HepG2 (cell line): Measurements from ENCODE around the gene SOX9. TPM values are rescaled to one million over a fixed set of nuclear protein-coding genes. Genes with fewer than 3 reads are reported as not detected.
A peak's percentile ranks its signal among the peaks of the same experiment; 100 is the strongest.

Source experiments
- ATF1 ChIP-seq: IDR thresholded peaks from 2 replicates; pipeline ENCODE4 v1.6.1; 2016; ENCODE audit warnings: mild to moderate bottlenecking, control low read depth
- FIP1L1 ChIP-seq: fragments of 200-400 bp; formaldehyde crosslinking; IDR thresholded peaks from 2 replicates; pipeline ENCODE4 v1.6.1; 2018; ENCODE audit warnings: low read depth, mild to moderate bottlenecking, low read length, moderate library complexity, borderline replicate concordance; ENCODE audit not compliant: insufficient read depth
- GABPB1 ChIP-seq: IDR thresholded peaks from 2 replicates; pipeline ENCODE4 v1.6.1; 2016; ENCODE audit warnings: mild to moderate bottlenecking, missing genetic modification reagents, moderate library complexity, missing compliant biosample characterization
- HNRNPLL ChIP-seq: fragments of 200-400 bp; formaldehyde crosslinking; IDR thresholded peaks from 2 replicates; pipeline ENCODE4 v1.6.1; 2017; ENCODE audit warnings: mild to moderate bottlenecking, low read depth, low read length; ENCODE audit not compliant: poor library complexity, severe bottlenecking
- JUNB ChIP-seq: sonication (generic); formaldehyde crosslinking; IDR thresholded peaks from 2 replicates; pipeline ENCODE4 v1.8.0; 2022; ENCODE audit warnings: missing genetic modification reagents, mild to moderate bottlenecking, borderline replicate concordance
- MEIS1 ChIP-seq: sonication (generic); formaldehyde crosslinking; IDR thresholded peaks from 2 replicates; pipeline ENCODE4 v1.9.0; 2021; ENCODE audit warnings: mild to moderate bottlenecking, missing genetic modification reagents, moderate library complexity, borderline replicate concordance
- RBFOX2 ChIP-seq: fragments of 200-400 bp; formaldehyde crosslinking; IDR thresholded peaks from 2 replicates; pipeline ENCODE4 v1.6.1; 2017; ENCODE audit warnings: low read depth, mild to moderate bottlenecking, low read length
- RBM22 ChIP-seq: fragments of 200-400 bp; formaldehyde crosslinking; optimal IDR thresholded peaks from 2 replicates; pipeline ENCODE3; 2017; ENCODE audit warnings: mild to moderate bottlenecking, low read length, moderate library complexity
- RXRA ChIP-seq: sonication (generic); formaldehyde crosslinking; IDR thresholded peaks from 2 replicates; pipeline ENCODE4 v1.5.1; 2020; ENCODE audit warnings: missing genetic modification reagents
- SETDB1 ChIP-seq: sonication (generic); formaldehyde crosslinking; IDR thresholded peaks from 2 replicates; pipeline ENCODE4 v1.5.1; 2020; ENCODE audit warnings: missing genetic modification reagents, mild to moderate bottlenecking, borderline replicate concordance
- SP4 ChIP-seq: sonication (generic); formaldehyde crosslinking; IDR thresholded peaks from 2 replicates; pipeline ENCODE4 v1.8.1; 2023; ENCODE audit warnings: mild to moderate bottlenecking, missing genetic modification reagents
- YEATS4 ChIP-seq: sonication (generic); formaldehyde crosslinking; IDR thresholded peaks from 2 replicates; pipeline ENCODE4 v1.4.0; 2020; ENCODE audit warnings: missing genetic modification reagents, borderline replicate concordance
- ZFP41 ChIP-seq: sonication (generic); formaldehyde crosslinking; IDR thresholded peaks from 2 replicates; pipeline ENCODE4 v1.4.0; 2020; ENCODE audit warnings: mild to moderate bottlenecking, missing genetic modification reagents, borderline replicate concordance
- ZMYM3 ChIP-seq: sonication (generic); formaldehyde crosslinking; IDR thresholded peaks from 2 replicates; pipeline ENCODE4 v1.5.1; 2020; ENCODE audit warnings: mild to moderate bottlenecking, missing genetic modification reagents
- ZNF251 ChIP-seq: sonication (generic); formaldehyde crosslinking; IDR thresholded peaks from 2 replicates; pipeline ENCODE4 v1.9.0; 2021; ENCODE audit warnings: mild to moderate bottlenecking, missing genetic modification reagents
- ZNF292 ChIP-seq: sonication (generic); formaldehyde crosslinking; IDR thresholded peaks from 2 replicates; pipeline ENCODE4 v1.8.1; 2022; ENCODE audit warnings: mild to moderate bottlenecking, low read depth, missing genetic modification reagents, borderline replicate concordance
- ZNF660 ChIP-seq: sonication (generic); formaldehyde crosslinking; IDR thresholded peaks from 2 replicates; pipeline ENCODE4 v1.5.1; 2020; ENCODE audit warnings: mild to moderate bottlenecking, low read depth, missing genetic modification reagents, borderline replicate concordance
- ZNF703 ChIP-seq: sonication (generic); formaldehyde crosslinking; IDR thresholded peaks from 2 replicates; pipeline ENCODE4 v1.5.1; 2020; ENCODE audit warnings: missing genetic modification reagents, mild to moderate bottlenecking, moderate library complexity, borderline replicate concordance
- ZNF749 ChIP-seq: sonication (generic); formaldehyde crosslinking; IDR thresholded peaks from 2 replicates; pipeline ENCODE4 v1.8.0; 2022; ENCODE audit warnings: mild to moderate bottlenecking, missing genetic modification reagents, moderate library complexity, borderline replicate concordance
- polyA plus RNA-seq, 8 experiments: library from polyadenylated mRNA; depleted of rRNA in 3 of 8; stranded (reverse) in 7 of 8; unstranded in 1 of 8; fragments of >200 nt; fragmentation: Illumina TruSeq in 4 of 8; extraction: Trizol in 4 of 8; gene quantifications; 2 replicates each; pipeline versions ENCODE4 v1.2.1 to v1.2.3, GENCODE V29; 2011 to 2016; ENCODE audit warnings: low read depth in 4 of 8, missing spikeins in 1 of 8, mixed read lengths in 1 of 8; ENCODE audit not compliant: insufficient read depth in 1 of 8
- total RNA-seq, 5 experiments: library from RNA; depleted of rRNA; stranded (reverse); fragments of >200 nt; fragmentation: Illumina TruSeq; extraction: Trizol; gene quantifications; 2 replicates each; pipeline ENCODE4 v1.2.3, GENCODE V29; 2016; ENCODE audit warnings: low read depth in 1 of 5
- TF ChIP-seq, protein P1 (sequence below): sonication (generic); formaldehyde crosslinking; IDR thresholded peaks from 2 replicates; pipeline ENCODE4 v1.5.1; 2020; ENCODE audit warnings: mild to moderate bottlenecking, moderate library complexity, missing genetic modification reagents
- TF ChIP-seq, protein P2 (sequence below): sonication (generic); formaldehyde crosslinking; IDR thresholded peaks from 2 replicates; pipeline ENCODE4 v1.8.0; 2022; ENCODE audit warnings: low read depth, missing genetic modification reagents
- TF ChIP-seq, protein P3 (sequence below): sonication (generic); formaldehyde crosslinking; IDR thresholded peaks from 2 replicates; pipeline ENCODE4 v1.4.0; 2020; ENCODE audit warnings: low read depth, missing genetic modification reagents

Gene SOX9
- total and polyA plus RNA-seq, 2 of the 13 experiments (the other 11 are each of a cell fraction or from before 2014, with no cell fraction given): 16.1 to 27.6 TPM

DNA sequence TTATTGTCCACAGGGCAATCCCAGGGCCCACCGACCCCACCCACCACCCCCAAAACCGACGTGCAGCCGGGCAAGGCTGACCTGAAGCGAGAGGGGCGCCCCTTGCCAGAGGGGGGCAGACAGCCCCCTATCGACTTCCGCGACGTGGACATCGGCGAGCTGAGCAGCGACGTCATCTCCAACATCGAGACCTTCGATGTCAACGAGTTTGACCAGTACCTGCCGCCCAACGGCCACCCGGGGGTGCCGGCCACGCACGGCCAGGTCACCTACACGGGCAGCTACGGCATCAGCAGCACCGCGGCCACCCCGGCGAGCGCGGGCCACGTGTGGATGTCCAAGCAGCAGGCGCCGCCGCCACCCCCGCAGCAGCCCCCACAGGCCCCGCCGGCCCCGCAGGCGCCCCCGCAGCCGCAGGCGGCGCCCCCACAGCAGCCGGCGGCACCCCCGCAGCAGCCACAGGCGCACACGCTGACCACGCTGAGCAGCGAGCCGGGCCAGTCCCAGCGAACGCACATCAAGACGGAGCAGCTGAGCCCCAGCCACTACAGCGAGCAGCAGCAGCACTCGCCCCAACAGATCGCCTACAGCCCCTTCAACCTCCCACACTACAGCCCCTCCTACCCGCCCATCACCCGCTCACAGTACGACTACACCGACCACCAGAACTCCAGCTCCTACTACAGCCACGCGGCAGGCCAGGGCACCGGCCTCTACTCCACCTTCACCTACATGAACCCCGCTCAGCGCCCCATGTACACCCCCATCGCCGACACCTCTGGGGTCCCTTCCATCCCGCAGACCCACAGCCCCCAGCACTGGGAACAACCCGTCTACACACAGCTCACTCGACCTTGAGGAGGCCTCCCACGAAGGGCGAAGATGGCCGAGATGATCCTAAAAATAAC, 3.0 kb downstream of the SOX9 start (continued):
- TF ChIP-seq, protein P1, sequence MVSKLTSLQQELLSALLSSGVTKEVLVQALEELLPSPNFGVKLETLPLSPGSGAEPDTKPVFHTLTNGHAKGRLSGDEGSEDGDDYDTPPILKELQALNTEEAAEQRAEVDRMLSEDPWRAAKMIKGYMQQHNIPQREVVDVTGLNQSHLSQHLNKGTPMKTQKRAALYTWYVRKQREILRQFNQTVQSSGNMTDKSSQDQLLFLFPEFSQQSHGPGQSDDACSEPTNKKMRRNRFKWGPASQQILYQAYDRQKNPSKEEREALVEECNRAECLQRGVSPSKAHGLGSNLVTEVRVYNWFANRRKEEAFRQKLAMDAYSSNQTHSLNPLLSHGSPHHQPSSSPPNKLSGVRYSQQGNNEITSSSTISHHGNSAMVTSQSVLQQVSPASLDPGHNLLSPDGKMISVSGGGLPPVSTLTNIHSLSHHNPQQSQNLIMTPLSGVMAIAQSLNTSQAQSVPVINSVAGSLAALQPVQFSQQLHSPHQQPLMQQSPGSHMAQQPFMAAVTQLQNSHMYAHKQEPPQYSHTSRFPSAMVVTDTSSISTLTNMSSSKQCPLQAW (CRISPR knock-in tag): no peak
- no peak for TF ChIP-seq ZNF660 (CRISPR knock-in tag)
- no peak for TF ChIP-seq SETDB1
- peak; percentile 100 for TF ChIP-seq RBM22
- TF ChIP-seq ZFP41 (CRISPR knock-in tag): peak; percentile 59; the same call in 1 of the 2 replicates
- TF ChIP-seq RBFOX2: peak; percentile 98
- peak; percentile 26 for TF ChIP-seq YEATS4
- peak; percentile 86; the same call in 1 of the 2 replicates for TF ChIP-seq FIP1L1
- peak; percentile 44; the same call in 1 of the 2 replicates for TF ChIP-seq MEIS1 (CRISPR knock-in tag)
- TF ChIP-seq ZNF703 (CRISPR knock-in tag): peak; percentile 30; the same call in 1 of the 2 replicates
- no peak for TF ChIP-seq ATF1 (CRISPR knock-in tag)
- no peak for TF ChIP-seq GABPB1 (CRISPR knock-in tag)
- TF ChIP-seq, protein P2, sequence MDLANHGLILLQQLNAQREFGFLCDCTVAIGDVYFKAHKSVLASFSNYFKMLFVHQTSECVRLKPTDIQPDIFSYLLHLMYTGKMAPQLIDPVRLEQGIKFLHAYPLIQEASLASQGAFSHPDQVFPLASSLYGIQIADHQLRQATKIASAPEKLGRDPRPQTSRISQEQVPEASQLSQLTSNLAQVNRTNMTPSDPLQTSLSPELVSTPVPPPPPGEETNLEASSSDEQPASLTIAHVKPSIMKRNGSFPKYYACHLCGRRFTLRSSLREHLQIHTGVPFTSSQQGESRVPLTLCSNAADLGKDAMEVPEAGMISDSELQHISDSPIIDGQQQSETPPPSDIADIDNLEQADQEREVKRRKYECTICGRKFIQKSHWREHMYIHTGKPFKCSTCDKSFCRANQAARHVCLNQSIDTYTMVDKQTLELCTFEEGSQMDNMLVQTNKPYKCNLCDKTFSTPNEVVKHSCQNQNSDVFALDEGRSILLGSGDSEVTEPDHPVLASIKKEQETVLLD (CRISPR knock-in tag): no peak
- peak; percentile 41; the same call in 1 of the 2 replicates for TF ChIP-seq JUNB
- TF ChIP-seq RXRA: no peak
- TF ChIP-seq, protein P3, sequence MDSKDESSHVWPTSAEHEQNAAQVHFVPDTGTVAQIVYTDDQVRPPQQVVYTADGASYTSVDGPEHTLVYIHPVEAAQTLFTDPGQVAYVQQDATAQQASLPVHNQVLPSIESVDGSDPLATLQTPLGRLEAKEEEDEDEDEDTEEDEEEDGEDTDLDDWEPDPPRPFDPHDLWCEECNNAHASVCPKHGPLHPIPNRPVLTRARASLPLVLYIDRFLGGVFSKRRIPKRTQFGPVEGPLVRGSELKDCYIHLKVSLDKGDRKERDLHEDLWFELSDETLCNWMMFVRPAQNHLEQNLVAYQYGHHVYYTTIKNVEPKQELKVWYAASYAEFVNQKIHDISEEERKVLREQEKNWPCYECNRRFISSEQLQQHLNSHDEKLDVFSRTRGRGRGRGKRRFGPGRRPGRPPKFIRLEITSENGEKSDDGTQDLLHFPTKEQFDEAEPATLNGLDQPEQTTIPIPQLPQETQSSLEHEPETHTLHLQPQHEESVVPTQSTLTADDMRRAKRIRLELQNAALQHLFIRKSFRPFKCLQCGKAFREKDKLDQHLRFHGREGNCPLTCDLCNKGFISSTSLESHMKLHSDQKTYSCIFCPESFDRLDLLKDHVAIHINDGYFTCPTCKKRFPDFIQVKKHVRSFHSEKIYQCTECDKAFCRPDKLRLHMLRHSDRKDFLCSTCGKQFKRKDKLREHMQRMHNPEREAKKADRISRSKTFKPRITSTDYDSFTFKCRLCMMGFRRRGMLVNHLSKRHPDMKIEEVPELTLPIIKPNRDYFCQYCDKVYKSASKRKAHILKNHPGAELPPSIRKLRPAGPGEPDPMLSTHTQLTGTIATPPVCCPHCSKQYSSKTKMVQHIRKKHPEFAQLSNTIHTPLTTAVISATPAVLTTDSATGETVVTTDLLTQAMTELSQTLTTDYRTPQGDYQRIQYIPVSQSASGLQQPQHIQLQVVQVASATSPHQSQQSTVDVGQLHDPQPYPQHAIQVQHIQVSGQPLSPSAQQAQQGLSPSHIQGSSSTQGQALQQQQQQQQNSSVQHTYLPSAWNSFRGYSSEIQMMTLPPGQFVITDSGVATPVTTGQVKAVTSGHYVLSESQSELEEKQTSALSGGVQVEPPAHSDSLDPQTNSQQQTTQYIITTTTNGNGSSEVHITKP (CRISPR knock-in tag): no peak
- TF ChIP-seq ZNF749 (CRISPR knock-in tag): no peak
- TF ChIP-seq SP4 (CRISPR knock-in tag): no peak
- TF ChIP-seq ZNF251: no peak
- TF ChIP-seq HNRNPLL: peak; percentile 51
- TF ChIP-seq ZNF292 (CRISPR knock-in tag): no peak
- TF ChIP-seq ZMYM3 (CRISPR knock-in tag): 0 out of 2 replicates have a peak, but pooled peaks have one; percentile 6
